Stimulated activated naive CD8-positive, alpha-beta T cell treated with anti-CD3 and anti-CD28 coated beads, Interleukin-15, amount 100 ng/mL, for 72 hours (primary cell): ENCODE measurements around the gene EIF5A2.
"Not testable (repeated sequence)": the region's sequence is repeated elsewhere in the genome, so short reads cannot be mapped to it uniquely, and the experiment has no call there.

ENCODE experiments used
- ATAC-seq: fragments of 150-1000 bp; cut with Tn5 transposase; 2 replicates; pipeline ENCODE4 v1.10.0; 2021; ENCODE audit warnings: mild to moderate bottlenecking, moderate library complexity
- DNase-seq, 2 donors: peaks; one replicate each; pipeline ENCODE4 v3.0.0; 2021 to 2022
- H3K27ac Mint-ChIP-seq, 2 donors: one replicate each; pipeline ENCODE4 v1.8.0; 2022; ENCODE audit warnings: mild to moderate bottlenecking in 2 of 2, mixed read lengths in 2 of 2, moderate library complexity in 2 of 2
- H3K27me3 Mint-ChIP-seq: one replicate; pipeline ENCODE4 v1.8.0; 2022; ENCODE audit warnings: mixed read lengths
- H3K4me1 Mint-ChIP-seq: one replicate; pipeline ENCODE4 v1.8.0; 2022; ENCODE audit warnings: mild to moderate bottlenecking, mixed read lengths
- H3K4me3 Mint-ChIP-seq, 2 donors: one replicate each; pipeline ENCODE4 v1.8.0; 2022; ENCODE audit warnings: mild to moderate bottlenecking in 2 of 2, mixed read lengths in 2 of 2, moderate library complexity in 1 of 2
- H3K9me3 Mint-ChIP-seq, 2 donors: one replicate each; pipeline ENCODE4 v1.8.0; 2022; ENCODE audit warnings: mixed read lengths in 2 of 2

EIF5A2 gene

DNA sequence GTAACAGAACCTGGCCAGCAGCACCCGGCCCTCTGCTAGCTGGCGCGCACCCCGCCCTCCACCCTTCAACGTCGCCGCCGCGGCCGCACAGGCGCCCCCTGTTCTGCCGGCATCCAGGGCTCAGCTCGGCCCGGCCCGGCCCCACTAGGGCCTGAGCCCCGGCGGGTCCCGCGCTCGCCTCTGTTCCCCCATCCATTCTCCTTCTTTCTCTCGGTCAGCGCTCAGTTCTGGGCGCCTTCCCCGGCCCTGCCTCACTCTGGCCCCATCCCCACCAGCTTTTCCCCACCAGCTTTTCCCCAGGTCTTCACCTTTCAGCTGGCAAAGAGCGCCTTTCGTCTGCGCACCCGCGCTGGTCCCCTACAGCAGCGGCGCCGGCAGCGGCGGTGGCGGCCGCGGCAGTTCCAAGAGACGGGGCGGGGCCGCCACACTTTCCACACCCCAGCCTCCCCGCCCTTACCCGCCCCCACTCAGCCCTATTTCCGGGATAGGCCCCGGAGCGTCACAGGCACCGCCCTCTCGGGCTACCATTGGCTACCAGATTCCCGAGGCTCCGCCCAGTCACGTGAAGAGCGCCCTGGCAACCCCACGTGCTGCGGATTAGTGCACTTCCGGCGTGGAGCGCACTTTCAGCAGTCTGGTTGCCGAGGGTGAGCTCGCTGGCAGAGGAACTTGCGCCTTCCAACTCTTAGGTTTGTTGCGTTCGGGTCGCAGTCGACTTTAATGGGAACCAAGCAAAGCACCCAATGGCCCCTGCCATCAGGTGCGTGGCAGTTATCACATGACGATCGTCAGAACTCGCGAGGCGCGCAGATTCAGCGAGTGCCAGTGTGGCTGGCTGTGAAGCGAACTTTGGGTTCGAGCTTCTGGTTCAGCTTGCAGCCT lies at the start of gene EIF5A2:
TSS of gene EIF5A2 (minus strand) at position 403 of the 882 bp plus-strand sequence. CDS start 831 bp downstream, outside the sequence.
- H3K4me1 Mint-ChIP-seq: peaks cover 21% of the 10 kb centered on the region
- peak within 1 kb of the TSS; percentile 92 to 98 for H3K4me3 Mint-ChIP-seq
- ATAC-seq (peak; percentile 95), DNase-seq (peak; percentile 89 to 96)
- no peaks in the 10 kb centered on the region for H3K27me3 Mint-ChIP-seq
- H3K9me3 Mint-ChIP-seq: no peaks in the 10 kb centered on the region
- peak within 1 kb of the TSS; percentile 99 for H3K27ac Mint-ChIP-seq

DNA sequence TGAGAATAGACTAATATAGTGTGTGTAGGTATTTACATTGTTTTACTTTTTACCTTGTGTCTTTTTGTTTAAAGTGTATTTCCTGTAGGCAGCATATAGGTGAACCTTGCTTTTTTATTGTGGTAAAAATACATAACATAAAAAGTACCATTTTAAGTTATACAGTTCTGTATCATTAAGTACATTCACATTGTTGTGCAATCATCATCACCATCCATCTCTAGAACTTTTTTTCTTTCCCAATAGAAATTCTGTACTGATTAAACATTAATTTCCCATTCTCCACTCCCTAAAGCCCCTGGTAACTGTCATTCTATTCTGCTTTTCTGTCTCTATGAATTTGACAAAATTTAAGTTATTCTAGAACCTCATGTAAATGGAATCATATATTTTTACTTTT lies 48.2 kb upstream of the EIF5A2 start:
- no peaks in the 10 kb centered on the region for H3K9me3 Mint-ChIP-seq
- DNase-seq (no peak), ATAC-seq (no peak)
- no peaks in the 10 kb centered on the region for H3K4me1 Mint-ChIP-seq
- no peak overlapping the region for H3K27ac Mint-ChIP-seq
- H3K27me3 Mint-ChIP-seq: peaks cover 11% of the 10 kb centered on the region
- H3K4me3 Mint-ChIP-seq: no peak overlapping the region

DNA sequence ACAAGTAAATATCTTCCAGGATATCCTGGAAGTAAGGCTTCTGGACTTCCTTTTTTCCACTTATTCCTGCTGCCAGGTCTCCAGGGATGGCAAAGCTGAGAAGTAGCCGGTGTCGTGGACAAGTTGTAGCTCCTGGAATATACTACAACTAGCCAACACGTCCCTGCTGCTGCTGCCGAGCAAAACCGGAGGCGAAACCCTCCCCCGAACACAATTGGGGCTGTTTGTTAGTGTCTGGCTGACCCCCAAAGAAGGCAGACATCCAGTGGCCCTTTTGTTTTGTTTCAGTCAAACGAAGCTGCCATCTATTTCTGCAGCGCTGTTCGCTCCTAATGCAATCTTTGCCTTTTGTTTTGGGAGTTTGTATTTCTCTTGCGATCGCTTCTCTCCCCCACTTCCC lies 45.3 kb upstream of the EIF5A2 start:
- ATAC-seq: no peak
- Mint-ChIP-seq H3K27ac (no peak overlapping the region), H3K4me1 (no peaks in the 10 kb centered on the region), H3K27me3 (peaks cover 18% of the 10 kb centered on the region), H3K9me3 (no peaks in the 10 kb centered on the region), H3K4me3 (no peak overlapping the region)
- no peak for DNase-seq

DNA sequence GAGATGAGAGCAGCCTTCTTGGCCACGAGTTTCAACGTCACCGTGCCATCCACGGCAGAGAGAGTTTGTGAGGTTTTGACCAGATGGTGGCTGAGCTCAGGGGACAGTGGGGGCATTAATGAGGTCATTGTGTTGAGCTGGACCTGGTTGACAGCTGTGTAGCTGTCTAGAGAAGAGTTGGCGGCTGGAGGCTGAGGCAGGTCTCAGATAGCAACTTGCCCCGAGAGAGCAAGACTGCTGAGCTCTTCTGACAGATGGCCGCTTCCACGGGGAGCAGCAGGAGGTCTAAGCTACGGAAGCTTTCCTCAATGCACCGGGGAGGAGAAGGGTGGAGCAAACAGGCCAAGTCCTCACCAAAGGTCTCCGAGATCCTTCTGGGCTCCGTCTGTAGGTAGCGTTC lies 44.8 kb upstream of the EIF5A2 start:
- H3K4me3 Mint-ChIP-seq: no peak overlapping the region
- H3K4me1 Mint-ChIP-seq: no peaks in the 10 kb centered on the region
- H3K27me3 Mint-ChIP-seq: peaks cover 13% of the 10 kb centered on the region
- ATAC-seq: no peak
- no peak overlapping the region for H3K27ac Mint-ChIP-seq
- DNase-seq: no peak
- no peaks in the 10 kb centered on the region for H3K9me3 Mint-ChIP-seq

DNA sequence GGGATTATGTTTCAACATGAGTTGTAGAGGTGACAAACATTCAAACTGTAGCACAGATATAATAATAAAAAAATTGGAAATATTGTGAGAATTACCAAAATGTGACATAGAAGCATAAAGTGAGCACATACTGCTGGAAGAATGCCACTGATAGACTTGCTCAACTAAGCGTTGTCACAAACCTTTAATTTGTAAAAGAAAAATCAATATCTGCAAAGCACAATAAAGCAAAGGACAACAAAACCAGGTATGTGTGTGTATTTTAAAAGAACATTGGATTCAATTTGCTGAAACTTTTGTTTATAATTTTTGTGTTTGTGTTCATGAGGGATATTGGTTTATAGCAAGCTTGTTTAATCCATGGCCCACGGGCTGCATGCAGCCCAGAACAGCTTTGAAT lies 40.8 kb upstream of the EIF5A2 start:
- H3K9me3 Mint-ChIP-seq: no peaks in the 10 kb centered on the region
- no peak overlapping the region for H3K4me3 Mint-ChIP-seq
- no peaks in the 10 kb centered on the region for H3K4me1 Mint-ChIP-seq
- peaks cover 32% of the 10 kb centered on the region for H3K27me3 Mint-ChIP-seq
- DNase-seq (no peak), ATAC-seq (no peak)
- no peak overlapping the region for H3K27ac Mint-ChIP-seq

DNA sequence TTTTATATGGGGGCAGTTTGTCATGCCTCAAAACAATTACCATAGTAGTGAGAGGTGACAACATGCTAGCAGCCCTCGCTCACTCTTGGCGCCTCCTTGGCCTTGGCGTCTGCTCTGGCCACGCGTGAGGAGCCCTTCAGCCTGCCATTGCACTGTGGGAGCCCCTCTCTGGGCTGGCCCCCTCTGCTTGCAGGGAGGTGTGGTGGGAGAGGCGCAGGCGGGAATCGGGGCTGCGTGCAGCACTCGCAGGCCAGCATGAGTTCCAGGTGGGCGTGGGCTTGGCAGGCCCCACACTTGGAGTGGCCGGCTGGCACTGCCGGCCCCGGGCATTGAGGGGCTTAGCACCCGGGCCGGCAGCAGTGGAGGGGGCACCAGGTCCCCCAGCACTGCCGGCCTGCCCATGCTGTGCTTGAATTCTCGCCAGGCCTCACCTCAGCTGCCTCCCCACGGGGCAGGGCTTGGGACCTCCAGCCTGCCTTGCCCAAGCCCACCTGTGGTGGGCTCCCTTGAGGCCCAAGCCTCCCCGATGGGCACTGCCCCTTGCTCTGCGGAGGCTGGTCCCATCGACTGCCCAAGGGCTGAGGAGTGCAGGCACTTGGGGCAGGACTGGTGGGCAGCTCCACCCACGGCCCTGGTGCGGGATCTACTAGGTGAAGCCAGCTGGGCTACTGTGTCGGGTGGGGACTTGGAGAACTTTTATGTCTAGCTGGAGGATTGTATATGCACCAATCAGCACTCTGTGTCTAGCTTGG lies 38.8 kb upstream of the EIF5A2 start:
- ATAC-seq: peak; percentile 31
- H3K4me3 Mint-ChIP-seq: no peak overlapping the region
- DNase-seq: no peak
- no peaks in the 10 kb centered on the region for H3K9me3 Mint-ChIP-seq
- no peaks in the 10 kb centered on the region for H3K4me1 Mint-ChIP-seq
- H3K27me3 Mint-ChIP-seq: peaks cover 35% of the 10 kb centered on the region
- H3K27ac Mint-ChIP-seq: no peak overlapping the region

- DNase-seq (no peak), ATAC-seq (no peak)
- H3K4me1 Mint-ChIP-seq: no peaks in the 10 kb centered on the region
- H3K27me3 Mint-ChIP-seq: peaks cover 25% of the 10 kb centered on the region
- peaks cover 8 to 13% of the 10 kb centered on the region in 2 donors for H3K9me3 Mint-ChIP-seq
- no peak overlapping the region for H3K4me3 Mint-ChIP-seq
- H3K27ac Mint-ChIP-seq: no peak overlapping the region
Observed at GRCh38 chr3:170942011-170942410, 33.6 kb upstream of the EIF5A2 start.

GRCh38 chr3:170941551-170941950 lies 33.1 kb upstream of the EIF5A2 start:
- Mint-ChIP-seq H3K4me1 (no peaks in the 10 kb centered on the region), H3K27ac (no peak overlapping the region), H3K4me3 (no peak overlapping the region), H3K27me3 (peaks cover 22% of the 10 kb centered on the region), H3K9me3 (peaks cover 8 to 13% of the 10 kb centered on the region in 2 donors)
- ATAC-seq (no peak), DNase-seq (no peak)

- Mint-ChIP-seq H3K27me3 (peaks cover 15% of the 10 kb centered on the region), H3K9me3 (peaks cover 4 to 20% of the 10 kb centered on the region in 2 donors)
- not testable (repeated sequence) for H3K4me3 Mint-ChIP-seq, H3K4me1 Mint-ChIP-seq, H3K27ac Mint-ChIP-seq, ATAC-seq, DNase-seq
Observed at GRCh38 chr3:170933039-170933438, 24.6 kb upstream of the EIF5A2 start.

DNA sequence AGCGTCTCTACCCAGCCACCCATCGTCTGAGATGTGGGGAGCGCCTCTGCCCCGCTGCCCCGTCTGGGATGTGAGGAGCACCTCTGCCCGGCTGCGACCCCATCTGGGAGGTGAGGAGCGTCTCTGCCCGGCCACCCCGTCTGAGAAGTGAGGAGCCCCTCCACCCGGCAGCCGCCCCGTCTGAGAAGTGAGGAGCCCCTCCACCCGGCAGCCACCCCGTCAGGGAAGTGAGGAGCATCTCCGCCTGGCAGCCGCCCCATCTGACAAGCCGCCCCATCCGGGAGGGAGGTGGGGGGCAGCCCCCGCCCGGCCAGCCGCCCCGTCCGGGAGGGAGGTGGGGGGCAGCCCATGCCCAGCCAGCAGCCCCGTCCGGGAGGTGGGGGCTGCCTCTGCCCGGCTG lies 15.1 kb upstream of the EIF5A2 start:
- Mint-ChIP-seq H3K9me3 (peaks cover 37 to 39% of the 10 kb centered on the region in 2 donors), H3K27me3 (peaks cover 13% of the 10 kb centered on the region)
- H3K27ac Mint-ChIP-seq, DNase-seq, H3K4me1 Mint-ChIP-seq, H3K4me3 Mint-ChIP-seq: not testable (repeated sequence)
- peak; percentile 46 for ATAC-seq

GRCh38 chr3:170918715-170919114 lies 10.3 kb upstream of the EIF5A2 start:
- H3K4me1 Mint-ChIP-seq: no peaks in the 10 kb centered on the region
- H3K9me3 Mint-ChIP-seq: peaks cover 41 to 57% of the 10 kb centered on the region in 2 donors
- ATAC-seq (no peak), DNase-seq (no peak)
- H3K4me3 Mint-ChIP-seq: no peak overlapping the region
- H3K27me3 Mint-ChIP-seq: peaks cover 13% of the 10 kb centered on the region
- H3K27ac Mint-ChIP-seq: no peak overlapping the region

DNA sequence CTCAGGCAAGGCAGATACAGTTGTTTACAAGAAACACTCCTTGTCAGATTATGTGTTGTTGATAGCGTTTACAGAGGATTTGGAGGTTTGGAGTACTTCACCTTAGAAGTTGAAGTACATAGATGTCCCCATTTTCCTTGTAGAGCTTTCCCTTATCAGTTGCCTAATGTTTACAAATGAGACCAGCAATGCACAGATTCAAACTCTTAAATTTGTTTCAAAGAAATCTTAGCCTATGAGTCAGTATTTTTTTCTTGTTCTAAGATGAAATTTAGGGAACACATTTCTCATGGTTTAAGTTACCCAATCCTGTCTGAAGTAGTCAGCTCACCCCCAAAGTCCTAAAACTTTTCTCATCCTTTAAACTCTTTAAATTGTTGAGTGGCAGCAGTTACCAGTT lies 6.3 kb upstream of the EIF5A2 start:
- Mint-ChIP-seq H3K27me3 (no peaks in the 10 kb centered on the region), H3K9me3 (peaks cover 13 to 23% of the 10 kb centered on the region in 2 donors), H3K4me3 (no peak overlapping the region), H3K27ac (no peak overlapping the region), H3K4me1 (no peaks in the 10 kb centered on the region)
- ATAC-seq: no peak
- no peak for DNase-seq

DNA sequence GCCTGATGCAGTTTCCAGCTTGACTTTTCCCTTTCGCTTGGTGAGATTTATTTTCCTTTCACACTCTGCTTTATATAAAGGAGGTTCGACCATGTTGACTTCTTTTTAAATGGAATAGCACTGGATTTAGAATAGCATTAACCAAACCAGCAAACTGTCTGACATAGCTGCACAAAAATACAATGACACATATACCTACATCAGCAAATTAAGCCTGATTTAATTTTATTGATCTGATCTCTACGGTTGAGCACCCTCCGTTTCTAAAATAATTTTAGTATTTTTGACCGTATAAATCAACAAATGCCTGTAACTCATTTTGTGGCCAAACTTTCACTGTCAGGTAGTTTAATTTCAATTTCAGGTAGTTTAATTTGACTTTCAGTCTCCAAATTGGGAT lies 5.8 kb upstream of the EIF5A2 start:
- H3K27ac Mint-ChIP-seq: no peak overlapping the region
- H3K27me3 Mint-ChIP-seq: no peaks in the 10 kb centered on the region
- no peak for ATAC-seq
- no peak overlapping the region for H3K4me3 Mint-ChIP-seq
- no peaks in the 10 kb centered on the region for H3K4me1 Mint-ChIP-seq
- H3K9me3 Mint-ChIP-seq: peaks cover 13 to 20% of the 10 kb centered on the region in 2 donors
- DNase-seq: no peak

DNA sequence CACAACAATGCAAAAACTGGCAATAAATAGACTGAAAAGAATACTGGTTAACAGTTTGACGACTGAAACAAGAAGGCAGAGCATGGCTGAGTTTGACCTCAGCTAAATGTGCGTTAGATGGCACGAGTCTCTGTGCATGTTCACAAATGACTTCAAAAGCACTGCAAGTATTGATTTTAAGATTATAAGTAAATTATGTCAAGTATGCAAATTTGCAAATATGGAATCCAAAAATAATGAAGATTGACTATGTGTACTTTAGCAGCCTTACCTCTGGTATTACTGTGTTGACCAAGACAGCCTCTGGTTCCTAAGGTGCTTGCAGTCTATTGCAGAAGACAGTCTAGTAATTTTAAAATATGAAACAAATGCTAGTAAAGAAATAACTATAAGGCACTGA lies 2.6 kb upstream of the EIF5A2 start:
- H3K9me3 Mint-ChIP-seq: peaks cover 0 to 4% of the 10 kb centered on the region in 2 donors
- no peak for ATAC-seq
- DNase-seq: no peak
- H3K4me3 Mint-ChIP-seq: no peak overlapping the region
- no peaks in the 10 kb centered on the region for H3K27me3 Mint-ChIP-seq
- H3K27ac Mint-ChIP-seq: no peak overlapping the region
- H3K4me1 Mint-ChIP-seq: peaks cover 16% of the 10 kb centered on the region

- Mint-ChIP-seq H3K9me3 (peaks cover 0 to 4% of the 10 kb centered on the region in 2 donors), H3K27ac (no peak overlapping the region), H3K4me3 (no peak overlapping the region), H3K27me3 (no peaks in the 10 kb centered on the region), H3K4me1 (peaks cover 20% of the 10 kb centered on the region)
- no peak for ATAC-seq
- DNase-seq: no peak
Observed at GRCh38 chr3:170910542-170910941, 2.1 kb upstream of the EIF5A2 start.
